Fibroblast of lung (primary cell): ENCODE results near the gene SPTBN5. TPM values are rescaled to one million over a fixed set of nuclear protein-coding genes. Genes with fewer than 3 reads are reported as not detected.

Experiments used
- DNase-seq, 2 donors: peaks; one replicate each; pipeline versions ENCODE4 v3.0.0 to v3.0.0-alpha.2; 2010; ENCODE audit warnings: low read depth in 2 of 2
- H2AFZ ChIP-seq: 2 replicates; pipeline ENCODE4 v1.5.1; 2012; ENCODE audit warnings: low read length, control low read depth, inconsistent platforms
- H3K27ac ChIP-seq: 2 replicates; pipeline ENCODE4 v1.5.1; 2011; ENCODE audit warnings: low read length, control low read depth; ENCODE audit not compliant: insufficient read depth
- H3K27me3 ChIP-seq: 2 replicates; pipeline ENCODE4 v1.5.1; 2011; ENCODE audit warnings: mild to moderate bottlenecking, low read length; ENCODE audit not compliant: control insufficient read depth, insufficient read depth
- H3K36me3 ChIP-seq: 2 replicates; pipeline ENCODE4 v1.5.1; 2011; ENCODE audit warnings: low read length; ENCODE audit not compliant: control insufficient read depth, insufficient read depth
- H3K4me1 ChIP-seq: 2 replicates; pipeline ENCODE4 v1.5.1; 2011; ENCODE audit warnings: low read length; ENCODE audit not compliant: control insufficient read depth, insufficient read depth; ENCODE audit errors: extremely low read depth
- H3K4me2 ChIP-seq: 2 replicates; pipeline ENCODE4 v1.5.1; 2011; ENCODE audit warnings: low read length, control low read depth; ENCODE audit not compliant: insufficient read depth; ENCODE audit errors: extremely low read depth
- H3K4me3 ChIP-seq, 4 experiments: fragments of 200-600 bp in 1 of 4; sonication (generic) in 1 of 4; replicated peaks in 1 of 4; 2 replicates each; pipeline ENCODE4 v1.5.1; 2011 to 2016; ENCODE audit warnings: low read length in 4 of 4, low read depth in 3 of 4, mild to moderate bottlenecking in 3 of 4, control low read depth in 2 of 4, inconsistent platforms in 1 of 4, mixed read lengths in 1 of 4; ENCODE audit not compliant: insufficient read depth in 1 of 4; ENCODE audit errors: control extremely low read depth in 1 of 4
- H3K79me2 ChIP-seq: 2 replicates; pipeline ENCODE4 v1.5.1; 2012; ENCODE audit warnings: mild to moderate bottlenecking, low read length, inconsistent platforms; ENCODE audit not compliant: control insufficient read depth, insufficient read depth
- H3K9ac ChIP-seq: 2 replicates; pipeline ENCODE4 v1.5.1; 2011; ENCODE audit warnings: mild to moderate bottlenecking, low read length, control low read depth; ENCODE audit not compliant: insufficient read depth
- H3K9me3 ChIP-seq: 2 replicates; pipeline ENCODE4 v1.5.1; 2012; ENCODE audit warnings: low read depth, low read length; ENCODE audit not compliant: control insufficient read depth, insufficient read depth
- H4K20me1 ChIP-seq: 2 replicates; pipeline ENCODE4 v1.5.1; 2011; ENCODE audit warnings: low read length; ENCODE audit not compliant: control insufficient read depth, insufficient read depth; ENCODE audit errors: extremely low read depth
- EZH2 ChIP-seq: IDR thresholded peaks from 2 replicates; pipeline ENCODE4 v1.5.1; 2012; ENCODE audit warnings: low read length, control low read depth, mild to moderate bottlenecking; ENCODE audit errors: missing control alignments
- polyA plus RNA-seq, 2 donors: library from polyadenylated mRNA; depleted of rRNA in 1 of 2; stranded (reverse) in 1 of 2; unstranded in 1 of 2; fragments of >200 nt; gene quantifications; 2 replicates each; pipeline ENCODE4 v1.2.1, GENCODE V29; 2011 to 2012; ENCODE audit warnings: missing spikeins in 1 of 2
- total RNA-seq: library from RNA; depleted of rRNA; stranded (reverse); fragments of >200 nt; gene quantifications from 2 replicates; pipeline ENCODE4 v1.2.1, GENCODE V29; 2014
- TF ChIP-seq, protein P1 (sequence below), 2 donors: IDR thresholded peaks in 1 of 2; conservative IDR thresholded peaks in 1 of 2; 1 replicate in 1 of 2; 2 replicates in 1 of 2; pipeline ENCODE4 v1.5.1; 2011 to 2012; ENCODE audit warnings: low read length in 2 of 2, control low read depth in 1 of 2, inconsistent platforms in 1 of 2, low read depth in 1 of 2, mild to moderate bottlenecking in 1 of 2

SPTBN5 gene
- total and polyA plus RNA-seq, 2 donors (not counting 1 experiment from before 2014, with no cell fraction given) = 0.43 to 0.66 TPM

DNA sequence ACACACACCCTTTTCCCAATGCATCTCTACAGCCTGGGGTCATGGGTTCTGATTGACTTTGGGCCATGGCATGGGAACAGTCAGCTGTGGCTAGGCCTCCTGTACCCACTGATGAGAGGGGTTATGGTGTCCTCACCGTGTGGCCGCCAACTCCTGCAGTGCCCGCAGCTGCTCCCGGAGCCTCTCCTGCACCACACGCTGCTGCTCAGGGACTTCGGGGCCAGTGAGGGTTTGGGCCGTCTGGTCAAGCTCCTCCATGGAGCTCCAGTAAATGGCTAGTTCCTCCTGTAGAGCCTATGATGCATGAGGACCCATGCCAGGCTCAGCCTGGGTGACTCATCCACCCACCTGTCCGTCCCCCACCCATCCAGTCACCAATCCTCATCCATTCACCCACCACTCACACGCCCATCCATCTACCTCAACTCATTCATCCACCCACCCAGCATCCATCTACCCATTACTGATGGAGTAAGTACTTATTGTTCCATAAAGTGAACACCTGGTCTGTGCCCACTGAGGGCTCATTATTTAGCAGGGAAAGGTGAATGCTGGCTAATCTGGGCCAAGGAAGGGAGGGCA lies 21.6 kb downstream of the SPTBN5 start:
- TF ChIP-seq, protein P1, sequence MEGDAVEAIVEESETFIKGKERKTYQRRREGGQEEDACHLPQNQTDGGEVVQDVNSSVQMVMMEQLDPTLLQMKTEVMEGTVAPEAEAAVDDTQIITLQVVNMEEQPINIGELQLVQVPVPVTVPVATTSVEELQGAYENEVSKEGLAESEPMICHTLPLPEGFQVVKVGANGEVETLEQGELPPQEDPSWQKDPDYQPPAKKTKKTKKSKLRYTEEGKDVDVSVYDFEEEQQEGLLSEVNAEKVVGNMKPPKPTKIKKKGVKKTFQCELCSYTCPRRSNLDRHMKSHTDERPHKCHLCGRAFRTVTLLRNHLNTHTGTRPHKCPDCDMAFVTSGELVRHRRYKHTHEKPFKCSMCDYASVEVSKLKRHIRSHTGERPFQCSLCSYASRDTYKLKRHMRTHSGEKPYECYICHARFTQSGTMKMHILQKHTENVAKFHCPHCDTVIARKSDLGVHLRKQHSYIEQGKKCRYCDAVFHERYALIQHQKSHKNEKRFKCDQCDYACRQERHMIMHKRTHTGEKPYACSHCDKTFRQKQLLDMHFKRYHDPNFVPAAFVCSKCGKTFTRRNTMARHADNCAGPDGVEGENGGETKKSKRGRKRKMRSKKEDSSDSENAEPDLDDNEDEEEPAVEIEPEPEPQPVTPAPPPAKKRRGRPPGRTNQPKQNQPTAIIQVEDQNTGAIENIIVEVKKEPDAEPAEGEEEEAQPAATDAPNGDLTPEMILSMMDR (conservative IDR thresholded peaks at IDR 0.05 in 1 of 2, IDR thresholded peaks at IDR 0.05 in 1 of 2; ENCODE audit: low read depth in 1 of 2, low read length in 2 of 2) = no peak
- no peak for TF ChIP-seq EZH2
- Histone ChIP-seq H4K20me1 (no peaks in the 10 kb centered on the region), H2AFZ (no peak overlapping the region)

DNA sequence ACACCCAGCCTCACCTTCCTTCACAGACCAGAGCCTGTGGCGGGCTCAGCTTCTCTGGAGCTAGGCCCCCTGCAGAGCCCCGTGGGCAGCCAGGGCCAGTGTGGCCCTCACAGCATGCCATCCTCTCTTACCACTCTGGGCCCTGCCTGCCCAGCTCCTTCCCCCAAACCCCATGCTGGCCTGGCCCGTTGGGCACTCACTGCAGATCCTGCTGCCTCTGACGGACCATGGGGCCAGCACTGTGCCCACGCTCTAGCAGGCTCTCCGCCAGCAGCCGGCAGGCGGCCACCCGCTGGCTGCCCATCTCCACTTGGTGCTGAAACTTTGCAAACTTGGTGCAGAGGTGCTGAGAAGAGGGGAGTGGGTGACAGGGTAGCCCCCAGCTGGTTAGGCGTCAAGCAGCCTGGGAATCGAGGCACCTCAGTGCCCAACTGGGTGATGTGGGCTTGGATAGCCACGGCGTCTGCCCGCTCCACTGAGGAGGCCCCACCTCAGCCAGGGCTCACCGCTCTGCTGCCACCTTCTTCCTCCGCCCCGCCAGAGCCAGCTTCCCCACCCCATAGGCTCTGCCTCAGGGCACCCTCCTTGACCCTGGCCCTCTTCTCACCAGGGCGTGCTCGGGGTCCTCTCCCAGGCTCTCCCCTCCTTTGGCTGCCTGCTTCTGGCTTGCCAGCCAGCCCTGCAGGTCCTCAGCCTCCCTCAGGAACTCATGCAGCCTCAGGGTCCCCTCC lies 22.5 kb downstream of the SPTBN5 start:
- no peaks in the 10 kb centered on the region for H3K36me3 ChIP-seq
- no peak overlapping the region for H3K4me3 ChIP-seq
- TF ChIP-seq EZH2 = no peak
- TF ChIP-seq, protein P1 (conservative IDR thresholded peaks at IDR 0.05 in 1 of 2, IDR thresholded peaks at IDR 0.05 in 1 of 2; ENCODE audit: low read depth in 1 of 2, low read length in 2 of 2) = no peak
- H3K4me1 ChIP-seq = peaks cover 6% of the 10 kb centered on the region
- H3K4me2 ChIP-seq = no peak overlapping the region
- DNase-seq = no peak
- H3K9ac ChIP-seq = no peak overlapping the region
- no peaks in the 10 kb centered on the region for H3K79me2 ChIP-seq
- no peak overlapping the region for H3K27ac ChIP-seq
- H2AFZ ChIP-seq = no peak overlapping the region
- H3K27me3 ChIP-seq = no peaks in the 10 kb centered on the region
- no peaks in the 10 kb centered on the region for H4K20me1 ChIP-seq
- H3K9me3 ChIP-seq = no peaks in the 10 kb centered on the region

More for the DNA sequence above, 21.6 kb downstream of the SPTBN5 start:
- H3K9me3 ChIP-seq = no peaks in the 10 kb centered on the region
- H3K4me1 ChIP-seq = peaks cover 6% of the 10 kb centered on the region
- no peaks in the 10 kb centered on the region for H3K27me3 ChIP-seq
- H3K36me3 ChIP-seq = no peaks in the 10 kb centered on the region
- H3K27ac ChIP-seq = no peak overlapping the region
- no peak overlapping the region for H3K9ac ChIP-seq
- H3K79me2 ChIP-seq = no peaks in the 10 kb centered on the region
- no peak overlapping the region for H3K4me3 ChIP-seq
- DNase-seq = no peak
- H3K4me2 ChIP-seq = no peak overlapping the region

DNA sequence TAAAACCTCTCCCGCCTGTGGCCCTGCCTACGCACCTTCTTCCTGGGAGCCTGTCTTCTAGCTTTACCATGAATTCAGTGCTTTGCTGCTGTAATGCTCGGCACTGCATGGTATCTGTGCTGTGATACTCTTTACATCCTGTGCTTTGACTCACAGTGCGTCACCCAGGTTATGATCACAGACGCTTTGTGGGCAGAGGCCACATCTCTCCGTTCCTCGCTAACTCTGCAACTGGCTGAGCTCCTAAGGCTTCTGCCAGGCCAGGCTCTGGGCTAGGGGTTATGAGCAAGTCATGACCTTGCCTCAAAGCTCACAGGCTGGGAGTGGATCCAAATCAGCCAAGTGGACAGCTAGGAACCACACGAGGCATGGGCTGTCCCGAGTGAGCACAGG lies 23.2 kb downstream of the SPTBN5 start:
- no peak overlapping the region for H3K9ac ChIP-seq
- no peaks in the 10 kb centered on the region for H4K20me1 ChIP-seq
- no peak overlapping the region for H2AFZ ChIP-seq
- peak; percentile 80 for DNase-seq
- no peaks in the 10 kb centered on the region for H3K36me3 ChIP-seq
- no peaks in the 10 kb centered on the region for H3K79me2 ChIP-seq
- no peak for TF ChIP-seq EZH2
- TF ChIP-seq, protein P1 (conservative IDR thresholded peaks at IDR 0.05 in 1 of 2, IDR thresholded peaks at IDR 0.05 in 1 of 2; ENCODE audit: low read depth in 1 of 2, low read length in 2 of 2) = no peak
- no peaks in the 10 kb centered on the region for H3K9me3 ChIP-seq
- no peaks in the 10 kb centered on the region for H3K27me3 ChIP-seq
- H3K4me2 ChIP-seq = no peak overlapping the region
- H3K27ac ChIP-seq = no peak overlapping the region
- peaks cover 6% of the 10 kb centered on the region for H3K4me1 ChIP-seq
- H3K4me3 ChIP-seq = no peak overlapping the region
